OCI-LY1 (cell line): ENCODE data around the gene HLA-DPA1.

Source experiments
- H2AFZ ChIP-seq: fragments of 200-600 bp; sonication (generic), shearing (Covaris generic); 2 replicates; pipeline ENCODE4 v1.6.0; 2014; ENCODE audit warnings: antibody characterized with exemption, mild to moderate bottlenecking, low read length
- H3F3A ChIP-seq: fragments of 200-600 bp; sonication (generic), shearing (Covaris generic); 2 replicates; pipeline ENCODE4 v1.6.0; 2014; ENCODE audit warnings: mild to moderate bottlenecking, antibody characterized with exemption, low read length, moderate library complexity; ENCODE audit not compliant: insufficient read depth
- H3K27ac ChIP-seq: fragments of 200-600 bp; sonication (generic); 2 replicates; pipeline ENCODE4 v1.5.1; 2014; ENCODE audit warnings: low read length, mixed run types, mild to moderate bottlenecking, low read depth; ENCODE audit not compliant: poor library complexity, severe bottlenecking
- H3K27me3 ChIP-seq: fragments of 200-600 bp; sonication (generic); 2 replicates; pipeline ENCODE4 v1.6.0; 2014; ENCODE audit warnings: antibody characterized with exemption, mild to moderate bottlenecking, low read length, moderate library complexity; ENCODE audit not compliant: insufficient read depth
- H3K36me3 ChIP-seq: fragments of 200-600 bp; sonication (generic); 2 replicates; pipeline ENCODE4 v1.6.1; 2014; ENCODE audit warnings: mild to moderate bottlenecking, antibody characterized with exemption, low read length, moderate library complexity, mixed read lengths; ENCODE audit not compliant: insufficient read depth
- H3K4me1 ChIP-seq: fragments of 200-600 bp; sonication (generic); 2 replicates; pipeline ENCODE4 v1.5.1; 2014; ENCODE audit warnings: mild to moderate bottlenecking, low read length, moderate library complexity; ENCODE audit not compliant: insufficient read depth, severe bottlenecking
- H3K4me2 ChIP-seq: fragments of 200-600 bp; sonication (generic), shearing (Covaris generic); 2 replicates; pipeline ENCODE4 v1.6.1; 2014; ENCODE audit warnings: low read length
- H3K4me3 ChIP-seq: fragments of 200-600 bp; sonication (generic); 2 replicates; pipeline ENCODE4 v1.5.1; 2014; ENCODE audit warnings: low read length, low read depth, mild to moderate bottlenecking, mixed read lengths; ENCODE audit not compliant: poor library complexity, severe bottlenecking
- H3K79me2 ChIP-seq: fragments of 200-600 bp; shearing (Covaris generic); 2 replicates; pipeline ENCODE4 v1.6.1; 2016; ENCODE audit warnings: mixed run types, low read length, mixed read lengths; ENCODE audit not compliant: insufficient read depth
- H3K9ac ChIP-seq: fragments of 200-600 bp; sonication (generic), shearing (Covaris generic); 2 replicates; pipeline ENCODE4 v1.6.1; 2014; ENCODE audit warnings: mild to moderate bottlenecking, low read length, mixed read lengths
- H3K9me2 ChIP-seq: fragments of 200-600 bp; sonication (generic), shearing (Covaris generic); 2 replicates; pipeline ENCODE4 v1.6.1; 2014; ENCODE audit warnings: low read depth, mild to moderate bottlenecking, low read length, mixed read lengths
- H3K9me3 ChIP-seq: fragments of 200-600 bp; shearing (Covaris generic); 2 replicates; pipeline ENCODE4 v1.6.1; 2014; ENCODE audit warnings: low read length, mixed read lengths
- H4K20me1 ChIP-seq: fragments of 200-600 bp; sonication (generic), shearing (Covaris generic); 2 replicates; pipeline ENCODE4 v1.6.0; 2016; ENCODE audit warnings: mild to moderate bottlenecking, low read length; ENCODE audit not compliant: insufficient read depth
- EZH2 ChIP-seq: fragments of 200-600 bp; sonication (generic), shearing (Covaris generic); IDR thresholded peaks from 2 replicates; pipeline ENCODE4 v1.8.0; 2017; ENCODE audit warnings: borderline replicate concordance, mixed run types, mild to moderate bottlenecking, antibody characterized with exemption, low read length, moderate library complexity, mixed read lengths
- TF ChIP-seq, protein P1 (sequence below): fragments of 200-600 bp; sonication (generic), shearing (Covaris generic); IDR thresholded peaks from 2 replicates; pipeline ENCODE4 v1.5.1; 2017; ENCODE audit warnings: mild to moderate bottlenecking, antibody characterized with exemption, low read length, moderate library complexity, mixed read lengths

HLA-DPA1 gene

DNA sequence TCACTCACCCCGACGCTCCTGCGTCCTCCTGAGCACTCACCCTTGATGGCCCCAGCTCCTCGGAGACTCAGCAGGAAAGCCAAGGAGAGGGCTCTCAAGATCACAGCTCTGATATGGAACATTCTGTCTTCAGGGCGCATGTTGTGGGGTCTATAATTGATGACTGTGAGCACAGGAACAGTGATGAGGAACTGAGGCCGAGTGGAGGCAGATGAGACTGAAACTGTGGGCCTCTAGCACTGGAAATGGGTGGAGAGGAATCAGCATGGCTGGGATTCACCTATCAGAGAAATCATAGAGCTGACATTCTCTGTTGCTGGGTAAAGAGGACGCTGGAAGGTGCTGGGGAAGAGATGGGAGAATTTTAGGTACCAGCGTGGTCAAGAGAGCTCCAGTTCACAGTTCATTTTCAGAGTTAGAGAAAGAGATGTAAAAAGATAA, at the start of gene HLA-DPA1:
Gene HLA-DPA1 (minus strand): TSS at position 219 of the 441 bp plus-strand sequence.
- H3K4me3 ChIP-seq = no peak within 1 kb of the TSS
- no peaks in the 10 kb centered on the region for H3K36me3 ChIP-seq
- no peaks in the 10 kb centered on the region for H3K9me2 ChIP-seq
- TF ChIP-seq EZH2 = no peak
- TF ChIP-seq, protein P1, sequence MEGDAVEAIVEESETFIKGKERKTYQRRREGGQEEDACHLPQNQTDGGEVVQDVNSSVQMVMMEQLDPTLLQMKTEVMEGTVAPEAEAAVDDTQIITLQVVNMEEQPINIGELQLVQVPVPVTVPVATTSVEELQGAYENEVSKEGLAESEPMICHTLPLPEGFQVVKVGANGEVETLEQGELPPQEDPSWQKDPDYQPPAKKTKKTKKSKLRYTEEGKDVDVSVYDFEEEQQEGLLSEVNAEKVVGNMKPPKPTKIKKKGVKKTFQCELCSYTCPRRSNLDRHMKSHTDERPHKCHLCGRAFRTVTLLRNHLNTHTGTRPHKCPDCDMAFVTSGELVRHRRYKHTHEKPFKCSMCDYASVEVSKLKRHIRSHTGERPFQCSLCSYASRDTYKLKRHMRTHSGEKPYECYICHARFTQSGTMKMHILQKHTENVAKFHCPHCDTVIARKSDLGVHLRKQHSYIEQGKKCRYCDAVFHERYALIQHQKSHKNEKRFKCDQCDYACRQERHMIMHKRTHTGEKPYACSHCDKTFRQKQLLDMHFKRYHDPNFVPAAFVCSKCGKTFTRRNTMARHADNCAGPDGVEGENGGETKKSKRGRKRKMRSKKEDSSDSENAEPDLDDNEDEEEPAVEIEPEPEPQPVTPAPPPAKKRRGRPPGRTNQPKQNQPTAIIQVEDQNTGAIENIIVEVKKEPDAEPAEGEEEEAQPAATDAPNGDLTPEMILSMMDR = no peak
- no peak within 1 kb of the TSS for H3K27ac ChIP-seq
- H3K9me3 ChIP-seq = no peaks in the 10 kb centered on the region
- no peaks in the 10 kb centered on the region for H4K20me1 ChIP-seq
- no peaks in the 10 kb centered on the region for H3K79me2 ChIP-seq
- H3K27me3 ChIP-seq = no peaks in the 10 kb centered on the region; the same call in 1 of the 2 replicates
- no peaks in the 10 kb centered on the region for H3K4me1 ChIP-seq
- H3F3A ChIP-seq = no peaks in the 10 kb centered on the region
- no peak within 1 kb of the TSS for H3K9ac ChIP-seq
- no peak within 1 kb of the TSS for H2AFZ ChIP-seq
- H3K4me2 ChIP-seq = no peak within 1 kb of the TSS

DNA sequence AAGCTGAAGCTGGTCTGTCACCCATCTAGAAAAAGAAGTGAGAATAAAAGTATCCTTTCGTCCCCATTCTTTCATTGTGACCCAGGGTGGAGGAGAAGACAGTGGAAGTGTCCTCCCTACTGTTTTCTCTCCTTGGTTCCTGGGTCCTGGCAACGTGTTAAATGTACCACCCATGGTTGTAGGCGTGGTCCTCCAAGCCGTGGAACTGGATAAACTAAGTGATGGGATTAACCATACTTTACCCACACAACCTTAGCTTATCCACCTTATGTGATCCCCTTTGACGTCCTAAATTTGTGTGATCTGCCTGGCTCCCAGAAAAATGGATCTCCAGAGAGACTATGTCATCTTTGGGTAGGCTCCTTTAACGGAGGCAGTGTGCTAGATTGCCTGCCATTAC, 49.7 kb upstream of the HLA-DPA1 start:
- Histone ChIP-seq H3K79me2 (no peaks in the 10 kb centered on the region), H2AFZ (no peak overlapping the region), H3K9me2 (no peaks in the 10 kb centered on the region), H3K9me3 (peaks cover 14% of the 10 kb centered on the region), H4K20me1 (no peaks in the 10 kb centered on the region), H3K4me3 (no peak overlapping the region), H3K27me3 (peaks cover 7% of the 10 kb centered on the region; the same call in 1 of the 2 replicates), H3K4me2 (no peak overlapping the region), H3F3A (no peaks in the 10 kb centered on the region), H3K27ac (no peak overlapping the region), H3K36me3 (no peaks in the 10 kb centered on the region), H3K4me1 (no peaks in the 10 kb centered on the region), H3K9ac (no peak overlapping the region)
- TF ChIP-seq, protein P1 = no peak
- TF ChIP-seq EZH2 = no peak

DNA sequence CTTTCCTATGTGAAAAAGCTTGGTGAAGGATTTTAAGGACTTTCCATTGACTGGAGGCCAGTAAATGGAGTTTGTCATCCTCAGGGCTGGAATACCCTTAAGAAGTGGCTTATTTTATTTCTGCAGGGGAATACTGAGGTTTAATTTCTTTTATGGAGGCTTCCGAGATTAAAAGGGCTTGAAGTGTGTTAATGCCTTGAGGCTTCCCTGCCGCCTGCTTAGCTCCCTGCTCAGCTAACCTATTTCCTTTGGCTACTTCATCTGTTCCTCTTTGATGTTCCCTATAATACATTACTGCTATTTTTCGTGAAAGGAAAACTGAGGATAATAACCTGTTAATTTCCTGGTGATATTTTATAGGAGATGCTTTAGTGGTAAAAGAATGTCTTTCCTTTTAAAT, 46.6 kb upstream of the HLA-DPA1 start:
- H3F3A ChIP-seq = no peaks in the 10 kb centered on the region
- TF ChIP-seq, protein P1 = no peak
- no peak for TF ChIP-seq EZH2
- peaks cover 14% of the 10 kb centered on the region for H3K9me3 ChIP-seq
- no peak overlapping the region for H3K27ac ChIP-seq
- no peak overlapping the region for H3K9ac ChIP-seq
- peaks cover 7% of the 10 kb centered on the region; the same call in 1 of the 2 replicates for H3K27me3 ChIP-seq
- H3K4me2 ChIP-seq = no peak overlapping the region
- no peak overlapping the region for H2AFZ ChIP-seq
- no peaks in the 10 kb centered on the region for H3K36me3 ChIP-seq
- H4K20me1 ChIP-seq = no peaks in the 10 kb centered on the region
- no peaks in the 10 kb centered on the region for H3K79me2 ChIP-seq
- no peak overlapping the region for H3K4me3 ChIP-seq
- no peaks in the 10 kb centered on the region for H3K9me2 ChIP-seq
- H3K4me1 ChIP-seq = no peaks in the 10 kb centered on the region
